HG03060 (cell line): ENCODE data around the gene SLC5A5.

ENCODE experiments used
- ATAC-seq: cut with Tn5 transposase; IDR thresholded peaks from one replicate; pipeline ENCODE4 v1.9.1; 2021; ENCODE audit warnings: low read depth, moderate number of reproducible peaks; ENCODE audit not compliant: unreplicated experiment

SLC5A5 gene

GRCh38 chr19:17871878-17872250 is at the start of gene SLC5A5:
Gene SLC5A5, plus strand, starts transcription at chr19:17871945. Its CDS starts 375 bp downstream, at chr19:17872320.
- ATAC-seq = no peak

GRCh38 chr19:17824339-17824738 is 47.4 kb upstream of the SLC5A5 start:
- no peak for ATAC-seq

GRCh38 chr19:17826508-17827056 is 45.2 kb upstream of the SLC5A5 start:
- no peak for ATAC-seq

- ATAC-seq = no peak
Observed at GRCh38 chr19:17829855-17830566, 41.7 kb upstream of the SLC5A5 start.

GRCh38 chr19:17830567-17831418 is 41.0 kb upstream of the SLC5A5 start:
- no peak for ATAC-seq

- no peak for ATAC-seq
Observed at GRCh38 chr19:17831419-17831888, 40.3 kb upstream of the SLC5A5 start.

GRCh38 chr19:17832443-17833208 is 39.1 kb upstream of the SLC5A5 start:
- ATAC-seq = no peak

GRCh38 chr19:17834350-17835181 is 37.2 kb upstream of the SLC5A5 start:
- ATAC-seq = no peak

- ATAC-seq = no peak
Observed at GRCh38 chr19:17835182-17836006, 36.4 kb upstream of the SLC5A5 start.

- ATAC-seq = no peak
Observed at GRCh38 chr19:17836530-17836929, 35.2 kb upstream of the SLC5A5 start.

GRCh38 chr19:17837972-17838371 is 33.8 kb upstream of the SLC5A5 start:
- ATAC-seq = no peak

GRCh38 chr19:17840019-17840418 is 31.7 kb upstream of the SLC5A5 start:
- ATAC-seq = no peak

- ATAC-seq = no peak
Observed at GRCh38 chr19:17841371-17841809, 30.4 kb upstream of the SLC5A5 start.

- ATAC-seq = no peak
Observed at GRCh38 chr19:17841810-17842662, 29.7 kb upstream of the SLC5A5 start.

GRCh38 chr19:17842663-17843291 is 29.0 kb upstream of the SLC5A5 start:
- ATAC-seq = no peak

GRCh38 chr19:17843292-17843827 is 28.4 kb upstream of the SLC5A5 start:
- no peak for ATAC-seq

GRCh38 chr19:17843908-17844490 is 27.7 kb upstream of the SLC5A5 start:
- no peak for ATAC-seq
